GM12864 (cell line): ENCODE measurements around the gene HSDL2.
"Not testable (repeated sequence)": the region's sequence is repeated elsewhere in the genome, so short reads cannot be mapped to it uniquely, and the experiment has no call there.

Source experiments
- DNase-seq: peaks from one replicate; pipeline ENCODE4 v3.0.0-alpha.2; 2011; ENCODE audit warnings: low read depth
- H3K4me3 ChIP-seq: 2 replicates; pipeline ENCODE4 v1.5.1; 2011; ENCODE audit warnings: mild to moderate bottlenecking, low read depth, low read length, control low read depth
- TF ChIP-seq, protein P1 (sequence below): IDR thresholded peaks from 2 replicates; pipeline ENCODE4 v1.5.1; 2011; ENCODE audit warnings: low read depth, mild to moderate bottlenecking, moderate library complexity, low read length, control low read depth, inconsistent platforms; ENCODE audit errors: missing control alignments

HSDL2 gene

DNA sequence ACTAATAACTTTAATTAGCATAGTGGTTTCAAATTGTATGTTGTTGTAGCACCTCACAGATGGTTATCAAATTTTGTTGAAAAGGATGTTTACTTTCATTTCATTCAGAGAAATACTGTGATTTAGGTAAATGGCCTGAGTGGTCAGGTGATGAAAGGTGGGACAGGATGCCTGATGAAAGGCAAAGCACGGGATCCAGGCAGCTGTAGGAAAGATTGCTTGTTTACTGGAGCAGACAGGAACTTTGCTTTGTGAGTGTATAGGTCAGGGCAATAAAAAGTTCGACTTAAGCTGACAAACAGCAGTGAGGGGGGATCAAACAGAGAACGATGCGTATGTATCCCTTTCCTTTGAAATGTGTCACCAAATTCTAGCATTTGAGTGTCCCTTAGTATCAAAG is 125.7 kb downstream of the HSDL2 start:
- no peak overlapping the region for H3K4me3 ChIP-seq
- TF ChIP-seq, protein P1, sequence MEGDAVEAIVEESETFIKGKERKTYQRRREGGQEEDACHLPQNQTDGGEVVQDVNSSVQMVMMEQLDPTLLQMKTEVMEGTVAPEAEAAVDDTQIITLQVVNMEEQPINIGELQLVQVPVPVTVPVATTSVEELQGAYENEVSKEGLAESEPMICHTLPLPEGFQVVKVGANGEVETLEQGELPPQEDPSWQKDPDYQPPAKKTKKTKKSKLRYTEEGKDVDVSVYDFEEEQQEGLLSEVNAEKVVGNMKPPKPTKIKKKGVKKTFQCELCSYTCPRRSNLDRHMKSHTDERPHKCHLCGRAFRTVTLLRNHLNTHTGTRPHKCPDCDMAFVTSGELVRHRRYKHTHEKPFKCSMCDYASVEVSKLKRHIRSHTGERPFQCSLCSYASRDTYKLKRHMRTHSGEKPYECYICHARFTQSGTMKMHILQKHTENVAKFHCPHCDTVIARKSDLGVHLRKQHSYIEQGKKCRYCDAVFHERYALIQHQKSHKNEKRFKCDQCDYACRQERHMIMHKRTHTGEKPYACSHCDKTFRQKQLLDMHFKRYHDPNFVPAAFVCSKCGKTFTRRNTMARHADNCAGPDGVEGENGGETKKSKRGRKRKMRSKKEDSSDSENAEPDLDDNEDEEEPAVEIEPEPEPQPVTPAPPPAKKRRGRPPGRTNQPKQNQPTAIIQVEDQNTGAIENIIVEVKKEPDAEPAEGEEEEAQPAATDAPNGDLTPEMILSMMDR: no peak
- DNase-seq: no peak

DNA sequence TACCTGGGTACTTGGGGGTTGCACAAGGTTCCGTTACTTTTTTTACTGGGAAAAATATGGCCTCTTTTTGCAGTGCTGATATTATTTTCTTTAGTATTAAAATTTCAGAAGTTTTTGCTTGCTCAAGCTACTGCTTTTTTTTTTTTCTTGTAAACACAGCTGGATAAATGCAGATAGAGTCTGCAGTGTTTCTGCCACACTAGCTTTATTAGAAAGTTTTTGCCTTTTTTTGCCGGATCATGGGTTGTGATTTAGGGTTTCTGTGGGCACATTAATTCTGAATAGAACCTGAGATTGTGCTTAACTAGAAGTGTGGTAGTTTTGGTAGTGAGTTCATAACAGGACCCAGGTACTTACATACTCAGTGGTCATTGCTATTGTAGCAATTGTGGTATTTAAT is 126.7 kb downstream of the HSDL2 start:
- no peak for DNase-seq
- no peak overlapping the region for H3K4me3 ChIP-seq
- TF ChIP-seq, protein P1: no peak

DNA sequence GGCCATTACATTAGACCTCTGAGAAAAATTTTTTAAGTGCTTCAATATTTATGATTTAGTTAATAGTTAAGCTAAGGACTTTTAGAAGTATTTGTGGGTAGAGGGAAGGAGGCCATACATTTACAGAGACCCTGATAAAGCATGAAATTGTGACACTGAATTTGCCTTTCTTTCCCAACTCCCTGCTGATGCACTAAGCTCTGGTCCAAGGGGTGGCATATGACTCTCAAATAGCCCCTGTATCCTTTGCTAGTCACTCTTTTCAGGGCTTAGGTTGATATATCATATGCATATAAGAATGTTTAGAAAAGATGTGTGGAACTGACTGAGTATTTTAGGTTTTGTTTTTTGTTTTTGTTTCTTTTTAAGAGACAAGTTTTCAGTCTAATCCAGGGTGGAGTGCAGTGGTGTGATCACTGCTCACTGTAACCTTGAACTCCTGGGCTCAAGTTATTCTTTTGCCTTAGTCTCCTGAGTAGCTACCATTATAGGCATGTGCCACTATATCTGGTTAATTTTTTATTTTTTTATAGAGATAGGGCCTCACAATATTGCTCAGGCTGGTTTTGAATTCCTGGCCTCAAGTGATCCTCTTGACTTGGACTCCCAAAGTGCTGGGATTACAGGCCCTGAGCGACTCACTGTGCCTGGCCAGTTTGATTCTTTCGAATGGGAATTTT is 127.2 kb downstream of the HSDL2 start:
- TF ChIP-seq, protein P1: no peak
- no peak overlapping the region for H3K4me3 ChIP-seq
- DNase-seq: no peak

DNA sequence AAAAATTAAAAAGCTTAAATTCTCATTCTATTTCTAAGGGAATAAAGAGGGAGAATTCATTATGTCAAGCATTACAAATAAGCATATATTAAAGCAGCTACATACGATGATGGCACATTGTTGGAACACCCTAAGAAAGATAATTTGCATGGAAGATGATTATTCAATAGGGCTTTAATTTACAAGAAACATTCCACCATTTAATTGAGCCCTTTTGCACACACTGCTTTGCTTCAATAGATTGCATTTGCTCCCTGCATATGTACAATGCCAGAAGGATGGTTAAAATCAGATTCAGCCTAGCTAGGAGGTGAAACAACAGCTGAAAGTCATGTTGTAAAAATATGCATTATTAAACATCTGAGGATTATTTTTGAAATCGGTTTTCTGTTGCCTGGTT is 128.5 kb downstream of the HSDL2 start:
- TF ChIP-seq, protein P1: no peak
- no peak for DNase-seq
- no peak overlapping the region for H3K4me3 ChIP-seq

DNA sequence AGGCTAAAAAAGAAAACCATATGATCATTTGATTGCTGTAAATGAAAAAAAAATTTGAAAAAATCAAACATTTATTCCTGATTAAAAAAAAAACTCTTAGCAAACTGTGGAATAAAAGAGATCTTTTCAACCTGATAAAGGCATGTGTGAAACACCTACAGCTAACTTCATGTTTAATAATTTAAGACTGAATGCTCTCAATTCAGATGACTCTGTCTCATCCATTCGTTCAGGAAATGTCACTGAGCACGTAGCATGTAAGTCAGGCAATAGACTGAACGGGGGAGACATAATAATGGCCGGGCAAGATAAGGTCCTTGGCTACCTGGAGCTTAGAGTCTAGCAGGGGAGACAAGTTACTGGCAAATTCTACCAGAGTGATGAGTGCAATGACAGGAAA is 132.5 kb downstream of the HSDL2 start:
- H3K4me3 ChIP-seq: not testable (repeated sequence)

DNA sequence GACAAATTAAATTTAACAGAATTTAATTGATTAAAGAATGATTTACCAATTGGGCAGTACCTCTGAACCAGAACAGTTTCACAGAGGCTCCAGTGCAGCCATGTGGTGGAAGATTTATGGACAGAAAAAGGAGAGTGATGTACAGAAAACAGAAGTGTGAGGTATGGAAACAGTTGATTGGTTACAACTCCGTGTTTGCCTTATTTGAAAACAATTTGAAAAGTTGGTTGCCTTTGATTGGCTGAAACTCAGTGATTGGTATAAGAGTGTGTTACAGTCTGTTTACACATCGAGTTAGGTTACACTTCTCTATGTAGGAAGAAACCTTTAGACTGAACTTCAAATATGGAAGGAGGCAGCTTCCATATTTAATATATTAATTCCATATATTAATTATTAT is 136.9 kb downstream of the HSDL2 start:
- DNase-seq: no peak
- TF ChIP-seq, protein P1: no peak
- H3K4me3 ChIP-seq: no peak overlapping the region

More for the DNA sequence above, 132.5 kb downstream of the HSDL2 start:
- not testable (repeated sequence) for DNase-seq

DNA sequence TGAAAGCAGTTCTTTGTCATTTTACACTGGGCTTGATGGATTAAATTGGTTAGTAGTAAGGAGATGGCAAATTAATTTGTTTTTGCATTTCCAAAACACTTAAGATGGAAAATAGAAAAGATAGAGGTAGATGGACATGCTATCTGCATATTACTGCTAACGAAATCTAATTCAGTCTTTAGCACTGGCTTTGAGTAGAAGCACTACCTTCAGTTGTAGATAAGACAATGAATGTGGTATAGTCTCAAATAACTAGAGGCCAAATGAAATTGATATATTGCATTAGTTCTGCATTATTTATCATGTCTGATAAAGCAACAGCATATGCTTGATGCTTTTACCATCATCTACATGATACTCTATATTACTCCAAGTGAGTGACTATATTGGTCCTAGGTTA is 140.2 kb downstream of the HSDL2 start:
- H3K4me3 ChIP-seq: no peak overlapping the region
- no peak for DNase-seq
- TF ChIP-seq, protein P1: no peak
